ENCODE measurements around the gene SRCAP.

- TF ChIP-seq POLR2A (IDR thresholded peaks at IDR 0.05) = no peak
- TF ChIP-seq CTCF (IDR thresholded peaks at IDR 0.05) = no peak
- no peak for TF ChIP-seq EP300 (IDR thresholded peaks at IDR 0.05)
- no peak for TF ChIP-seq POLR2AphosphoS5 (IDR thresholded peaks at IDR 0.05)
These were observed 84.5 kb downstream of the SRCAP start for GRCh38 chr16:30783280-30784109.

All from stomach (tissue), 4 donors.